IPS-NIHi7 (cell line): ENCODE measurements around the gene CMC2.

Experiments used
- DNase-seq: peaks from one replicate; pipeline ENCODE4 v3.0.0; 2012; ENCODE audit warnings: mixed read lengths; ENCODE audit errors: extremely low spot score

CMC2 gene

GRCh38 chr16:81006813-81007695 is at the start of gene CMC2, which contains the start of gene CENPN:
CMC2 (minus strand) TSS chr16:81006885; CDS start chr16:80997394, 9,491 bp downstream.
CENPN (plus strand) TSS chr16:81007214; CDS start chr16:81011940, 4,726 bp downstream.
- DNase-seq = peak; percentile 95

DNA sequence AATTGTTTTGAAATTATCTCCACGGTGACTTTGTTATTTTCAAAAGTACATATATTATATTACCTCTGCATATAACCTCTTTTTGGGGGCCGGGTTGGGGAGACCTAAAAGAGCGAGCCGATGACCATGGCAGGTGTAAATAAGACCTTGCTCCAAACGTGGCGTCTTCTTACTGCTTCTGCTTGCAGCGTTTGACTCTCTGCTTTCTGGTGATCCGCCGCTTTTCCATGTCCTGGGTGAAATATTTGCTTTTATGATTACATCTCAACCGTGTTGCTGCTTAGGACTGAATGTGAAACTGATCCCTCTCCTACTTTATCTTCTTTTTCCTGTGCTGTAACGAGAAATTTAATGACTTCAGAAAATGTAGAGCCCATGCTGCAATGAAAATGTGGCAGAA is 47.1 kb upstream of the CMC2 start:
- DNase-seq = no peak

GRCh38 chr16:81042821-81043220 is 36.1 kb upstream of the CMC2 start:
- no peak for DNase-seq

- no peak for DNase-seq
These were observed 35.0 kb upstream of the CMC2 start for GRCh38 chr16:81041696-81042095.

DNA sequence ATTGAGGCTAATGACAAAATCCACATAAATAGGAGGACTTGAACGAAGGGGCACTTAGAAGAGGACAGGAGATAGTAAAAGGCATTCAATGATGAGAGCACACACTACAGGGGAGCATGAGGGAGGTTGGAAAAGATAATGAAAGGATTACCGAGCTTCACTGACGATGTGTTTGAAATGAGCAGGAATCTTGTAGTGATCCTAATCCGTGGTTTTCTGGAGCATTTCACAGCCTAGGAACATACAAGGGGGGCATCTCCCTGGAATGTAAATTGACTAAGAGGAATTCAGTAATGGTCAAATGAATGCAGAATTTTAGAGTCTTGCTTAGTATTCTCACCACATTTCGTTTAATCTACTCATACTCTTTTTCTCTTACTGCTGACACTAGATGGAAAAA is 34.2 kb upstream of the CMC2 start:
- no peak for DNase-seq

DNA sequence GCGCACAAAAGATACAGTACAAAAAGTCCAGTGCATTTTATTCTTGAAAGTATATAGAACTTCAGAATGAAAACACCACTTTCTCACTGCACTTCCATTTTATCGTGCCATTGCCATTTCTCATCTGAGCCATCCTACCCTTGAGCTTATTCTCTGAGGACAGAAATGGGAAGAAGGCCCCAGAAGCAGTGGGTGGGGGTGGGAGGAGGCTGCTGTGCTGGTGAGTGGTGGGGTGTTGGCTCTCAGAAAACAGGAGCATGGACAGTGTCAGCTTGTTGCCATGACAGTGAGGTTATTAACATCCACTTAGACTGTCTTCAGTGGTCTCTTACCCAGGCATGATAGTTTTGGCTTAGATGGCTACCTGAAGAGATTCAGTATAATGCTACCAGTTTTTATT is 33.4 kb upstream of the CMC2 start:
- DNase-seq = no peak

DNA sequence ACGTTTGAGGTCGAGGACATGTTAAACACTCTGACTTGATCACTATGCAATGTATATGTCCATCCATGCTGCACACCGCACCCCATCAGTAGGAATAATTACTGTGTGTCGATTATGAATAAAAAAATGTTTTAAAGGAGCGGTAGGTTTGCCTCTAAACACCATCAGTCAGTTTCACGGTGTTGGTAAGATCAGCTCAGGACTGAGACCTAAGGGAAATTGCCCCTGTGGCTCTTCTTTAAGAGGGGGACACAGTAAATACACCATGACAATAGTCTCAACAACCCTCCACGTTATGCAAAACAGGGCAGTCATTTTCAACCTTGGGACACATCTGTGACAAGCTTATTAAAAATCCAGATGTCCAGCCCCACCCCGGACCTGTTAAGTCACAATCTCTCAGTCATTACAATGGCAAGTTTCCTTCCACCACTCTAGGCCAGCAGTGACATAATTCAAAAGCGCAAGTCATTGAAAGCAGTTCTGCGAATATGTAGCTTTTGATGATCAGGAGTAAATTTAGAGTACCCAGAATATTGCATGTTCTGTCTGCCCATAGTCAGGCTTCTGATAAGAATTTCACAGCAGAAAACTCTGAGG is 30.2 kb upstream of the CMC2 start:
- no peak for DNase-seq

GRCh38 chr16:81035975-81036750 is 29.5 kb upstream of the CMC2 start:
- DNase-seq = peak; percentile 64

GRCh38 chr16:81035398-81035974 is 28.8 kb upstream of the CMC2 start, which contains the start of gene ATMIN:
ATMIN (plus strand) TSS chr16:81035842; CDS start chr16:81035871, 29 bp downstream.
- peak; percentile 97 for DNase-seq

- DNase-seq = no peak
These were observed 23.4 kb upstream of the CMC2 start for GRCh38 chr16:81029930-81030604.

DNA sequence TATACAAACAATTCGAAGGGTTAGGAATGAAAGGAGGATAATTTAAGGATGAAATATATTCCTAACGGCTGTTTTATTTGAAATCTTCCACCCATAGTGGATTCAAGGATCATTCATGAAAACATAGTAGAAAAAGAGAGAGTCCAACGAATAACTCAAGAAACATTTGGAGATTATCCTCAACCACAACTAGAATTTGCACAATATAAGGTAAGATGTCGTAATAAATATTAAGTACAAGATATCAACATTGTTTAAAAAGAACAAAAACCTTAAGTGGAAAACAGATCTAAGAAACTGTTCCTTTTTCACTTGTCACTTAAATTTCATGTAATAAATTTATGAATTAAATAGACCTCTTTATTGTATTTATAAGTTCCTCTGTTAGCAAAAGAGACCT is 19.7 kb upstream of the CMC2 start:
- no peak for DNase-seq

- no peak for DNase-seq
These were observed 11.8 kb upstream of the CMC2 start for GRCh38 chr16:81018496-81018895.

- DNase-seq = no peak
These were observed 8.0 kb upstream of the CMC2 start for GRCh38 chr16:81014672-81015071.

GRCh38 chr16:81012974-81013373 is 6.3 kb upstream of the CMC2 start:
- no peak for DNase-seq

- DNase-seq = no peak
These were observed 1.8 kb upstream of the CMC2 start for GRCh38 chr16:81008505-81008789.

GRCh38 chr16:81006211-81006812 is 373 bp downstream of the CMC2 start:
- DNase-seq = peak; percentile 37

GRCh38 chr16:81005610-81006161 is 999 bp downstream of the CMC2 start:
- no peak for DNase-seq

GRCh38 chr16:81004646-81005353 is 1.9 kb downstream of the CMC2 start:
- DNase-seq = no peak

DNA sequence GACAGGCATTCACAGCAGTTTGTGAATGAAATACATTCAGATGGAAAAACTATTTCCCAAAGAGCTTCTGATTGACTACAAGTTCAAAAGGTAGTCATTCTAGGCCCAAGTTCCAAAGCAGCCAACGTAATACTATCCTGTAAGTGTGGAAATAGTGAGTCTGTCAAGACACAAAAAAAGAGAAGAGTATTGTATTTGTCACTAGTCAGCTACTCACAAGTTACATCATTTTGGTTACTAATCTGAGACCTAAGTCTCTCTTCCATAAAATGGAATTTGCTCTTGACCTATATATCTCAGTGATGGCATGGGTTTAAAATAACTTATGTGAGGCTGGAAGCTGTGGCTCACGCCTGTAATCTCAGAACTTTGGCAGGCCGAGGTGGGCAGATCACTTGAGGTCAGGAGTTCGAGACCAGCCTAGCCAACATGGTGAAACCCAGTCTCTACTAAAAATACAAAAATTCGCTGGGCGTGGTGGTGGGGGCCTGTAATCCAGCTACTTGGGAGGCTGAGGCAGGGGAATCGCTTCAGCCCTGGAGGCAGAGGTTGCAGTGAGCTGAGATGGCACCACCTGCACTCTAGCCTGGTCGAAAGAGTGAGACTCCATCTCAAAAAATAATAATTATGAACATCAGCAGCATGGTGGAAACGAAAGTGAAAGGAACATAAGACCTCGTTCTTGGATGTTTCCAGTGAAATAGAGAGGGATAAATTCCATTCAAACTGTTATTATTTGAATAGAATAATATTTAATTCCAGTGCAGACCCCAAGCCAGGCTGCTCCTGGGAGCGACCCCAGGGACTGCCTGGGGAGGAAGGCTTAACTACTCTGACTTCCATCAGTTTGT is 2.9 kb downstream of the CMC2 start:
- no peak for DNase-seq
